ENCODE measurements around the gene TBL1Y.

DNA sequence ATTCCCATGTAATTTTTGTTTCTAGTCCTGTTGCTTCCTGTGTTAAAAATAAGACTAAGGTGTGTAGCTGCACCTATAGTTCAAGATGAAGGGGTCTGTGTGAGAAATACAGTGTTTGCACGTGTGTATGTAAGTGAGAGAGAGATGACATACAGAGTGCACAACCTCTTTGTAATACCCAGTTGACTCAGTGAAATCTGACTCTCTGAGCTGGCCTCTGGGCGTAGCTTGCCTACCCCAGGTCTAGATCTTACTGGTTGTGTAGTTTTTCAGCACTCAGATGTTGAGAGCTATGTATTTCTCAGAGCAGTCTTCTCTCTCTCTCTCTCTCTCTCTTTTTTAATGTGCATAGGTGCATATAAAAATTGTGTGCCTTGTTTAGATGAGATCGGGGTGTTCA is 56.0 kb downstream of the TBL1Y start:
- TF ChIP-seq, protein P1, sequence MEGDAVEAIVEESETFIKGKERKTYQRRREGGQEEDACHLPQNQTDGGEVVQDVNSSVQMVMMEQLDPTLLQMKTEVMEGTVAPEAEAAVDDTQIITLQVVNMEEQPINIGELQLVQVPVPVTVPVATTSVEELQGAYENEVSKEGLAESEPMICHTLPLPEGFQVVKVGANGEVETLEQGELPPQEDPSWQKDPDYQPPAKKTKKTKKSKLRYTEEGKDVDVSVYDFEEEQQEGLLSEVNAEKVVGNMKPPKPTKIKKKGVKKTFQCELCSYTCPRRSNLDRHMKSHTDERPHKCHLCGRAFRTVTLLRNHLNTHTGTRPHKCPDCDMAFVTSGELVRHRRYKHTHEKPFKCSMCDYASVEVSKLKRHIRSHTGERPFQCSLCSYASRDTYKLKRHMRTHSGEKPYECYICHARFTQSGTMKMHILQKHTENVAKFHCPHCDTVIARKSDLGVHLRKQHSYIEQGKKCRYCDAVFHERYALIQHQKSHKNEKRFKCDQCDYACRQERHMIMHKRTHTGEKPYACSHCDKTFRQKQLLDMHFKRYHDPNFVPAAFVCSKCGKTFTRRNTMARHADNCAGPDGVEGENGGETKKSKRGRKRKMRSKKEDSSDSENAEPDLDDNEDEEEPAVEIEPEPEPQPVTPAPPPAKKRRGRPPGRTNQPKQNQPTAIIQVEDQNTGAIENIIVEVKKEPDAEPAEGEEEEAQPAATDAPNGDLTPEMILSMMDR (IDR thresholded peaks at IDR 0.05), result no peak
- no peak for TF ChIP-seq POLR2A (IDR thresholded peaks at IDR 0.05)
